ENCODE results near the gene C1orf21. TPM values are rescaled to one million over a fixed set of nuclear protein-coding genes. Genes with fewer than 3 reads are reported as not detected.

C1orf21 gene
- polyA plus RNA-seq, 1 donor (not counting 4 experiments of a cell fraction or from before 2014, with no cell fraction given), result 44.3 TPM

DNA sequence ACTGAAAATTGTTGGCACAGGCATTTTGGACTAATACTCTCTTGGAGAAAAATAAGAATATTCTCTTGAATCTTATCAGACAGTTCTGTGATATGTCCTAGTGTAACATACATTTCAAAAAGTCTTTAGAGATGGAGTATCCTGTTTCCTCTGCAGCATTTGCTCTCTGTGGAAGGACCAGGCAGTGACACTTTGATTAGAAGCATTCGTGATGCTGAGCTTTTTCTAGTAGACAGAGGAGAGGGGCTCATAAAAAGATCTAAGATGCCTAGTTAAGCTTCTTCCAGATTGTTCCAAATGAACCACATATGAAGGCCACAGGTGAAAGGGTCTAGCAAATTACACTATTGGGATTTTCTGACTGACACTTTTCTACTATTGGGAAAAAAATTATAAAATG, 120.3 kb downstream of the C1orf21 start:
- no peak for TF ChIP-seq EZH2 (IDR thresholded peaks at IDR 0.05; ENCODE audit: low read length)
- TF ChIP-seq, protein P1, sequence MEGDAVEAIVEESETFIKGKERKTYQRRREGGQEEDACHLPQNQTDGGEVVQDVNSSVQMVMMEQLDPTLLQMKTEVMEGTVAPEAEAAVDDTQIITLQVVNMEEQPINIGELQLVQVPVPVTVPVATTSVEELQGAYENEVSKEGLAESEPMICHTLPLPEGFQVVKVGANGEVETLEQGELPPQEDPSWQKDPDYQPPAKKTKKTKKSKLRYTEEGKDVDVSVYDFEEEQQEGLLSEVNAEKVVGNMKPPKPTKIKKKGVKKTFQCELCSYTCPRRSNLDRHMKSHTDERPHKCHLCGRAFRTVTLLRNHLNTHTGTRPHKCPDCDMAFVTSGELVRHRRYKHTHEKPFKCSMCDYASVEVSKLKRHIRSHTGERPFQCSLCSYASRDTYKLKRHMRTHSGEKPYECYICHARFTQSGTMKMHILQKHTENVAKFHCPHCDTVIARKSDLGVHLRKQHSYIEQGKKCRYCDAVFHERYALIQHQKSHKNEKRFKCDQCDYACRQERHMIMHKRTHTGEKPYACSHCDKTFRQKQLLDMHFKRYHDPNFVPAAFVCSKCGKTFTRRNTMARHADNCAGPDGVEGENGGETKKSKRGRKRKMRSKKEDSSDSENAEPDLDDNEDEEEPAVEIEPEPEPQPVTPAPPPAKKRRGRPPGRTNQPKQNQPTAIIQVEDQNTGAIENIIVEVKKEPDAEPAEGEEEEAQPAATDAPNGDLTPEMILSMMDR (optimal IDR thresholded peaks at IDR 0.05 in 1 of 3, IDR thresholded peaks at IDR 0.05 in 1 of 3, conservative IDR thresholded peaks at IDR 0.05 in 1 of 3; ENCODE audit: extremely low read depth in 1 of 3, insufficient read depth in 2 of 3, low read length in 3 of 3), result no peak
- Histone ChIP-seq H3K27me3 (ENCODE audit: control insufficient read depth, extremely low read depth, insufficient read depth, low read length) (no peaks in the 10 kb centered on the region), H3K9me1 (ENCODE audit: control insufficient read depth, extremely low read depth, insufficient read depth, low read length) (peaks cover 3% of the 10 kb centered on the region), H3K27ac (ENCODE audit: control insufficient read depth, insufficient read depth, low read length) (no peak overlapping the region), H2AFZ (ENCODE audit: control insufficient read depth, low read length) (no peak overlapping the region), H3K4me2 (ENCODE audit: control insufficient read depth, extremely low read depth, insufficient read depth, low read depth, low read length) (no peak overlapping the region), H3K4me1 (ENCODE audit: control insufficient read depth, extremely low read depth, insufficient read depth, low read length) (no peaks in the 10 kb centered on the region), H3K9me3 (ENCODE audit: control insufficient read depth, low read depth, low read length) (no peaks in the 10 kb centered on the region), H3K79me2 (ENCODE audit: control insufficient read depth, insufficient read depth, low read length) (peaks cover 7% of the 10 kb centered on the region), H3K9ac (ENCODE audit: control insufficient read depth, extremely low read depth, insufficient read depth, low read length) (no peak overlapping the region), H3K4me3 (ENCODE audit: control insufficient read depth in 2 of 3, extremely low read depth in 1 of 3, insufficient read depth in 2 of 3, low read depth in 1 of 3, low read length in 3 of 3) (no peak overlapping the region), H4K20me1 (ENCODE audit: control insufficient read depth, extremely low read depth, insufficient read depth, low read length) (no peaks in the 10 kb centered on the region), H3K36me3 (ENCODE audit: control insufficient read depth in 2 of 2, extremely low read depth in 1 of 2, insufficient read depth in 2 of 2, low read length in 2 of 2) (no peaks in the 10 kb centered on the region)
- dilution Hi-C loops (cut with MboI; ENCODE audit: extremely low pct_ligation_motif_present, low sequenced_read_pairs), result no loop called here
- DNase-seq (ENCODE audit: low read depth, low spot score) (no peak), FAIRE-seq (no peak)

DNA sequence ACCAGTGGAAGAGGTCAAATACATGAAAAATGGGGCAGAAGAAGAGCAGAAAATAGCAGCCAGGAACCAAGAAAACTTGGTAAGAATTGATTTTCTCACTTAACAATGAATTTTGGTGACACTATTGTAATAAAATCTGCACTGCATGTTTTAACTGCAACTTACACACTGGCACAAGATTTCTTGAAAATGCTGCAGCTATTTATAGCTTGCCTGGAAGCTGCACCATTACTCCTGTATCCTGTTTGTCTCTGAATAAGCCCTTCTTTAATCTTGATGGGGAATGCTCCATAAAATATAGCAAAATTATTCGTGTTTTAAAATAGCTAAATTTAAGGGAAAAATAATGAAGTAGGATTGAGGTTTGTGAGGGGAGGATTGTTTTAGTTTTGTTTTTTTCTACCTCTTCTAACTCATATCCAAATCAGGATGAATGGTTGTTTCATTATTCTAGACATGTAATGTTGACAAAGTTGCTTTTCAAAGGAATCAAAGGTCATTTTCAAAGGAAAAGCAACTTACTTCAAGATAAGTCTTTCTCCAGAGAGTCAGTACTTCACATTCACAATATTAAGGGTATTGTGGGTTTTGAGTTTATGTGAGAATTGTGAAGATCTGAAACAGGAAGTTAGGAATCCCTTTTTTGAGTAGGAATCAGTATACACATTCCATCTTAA, 120.9 kb downstream of the C1orf21 start:
- dilution Hi-C loops (cut with MboI; ENCODE audit: extremely low pct_ligation_motif_present, low sequenced_read_pairs), result no loop called here
- peaks cover 7% of the 10 kb centered on the region for H3K79me2 ChIP-seq (ENCODE audit: control insufficient read depth, insufficient read depth, low read length)
- H3K27ac ChIP-seq (ENCODE audit: control insufficient read depth, insufficient read depth, low read length), result no peak overlapping the region
- FAIRE-seq (peak; percentile 23), DNase-seq (ENCODE audit: low read depth, low spot score) (no peak)
- no peaks in the 10 kb centered on the region for H4K20me1 ChIP-seq (ENCODE audit: control insufficient read depth, extremely low read depth, insufficient read depth, low read length)
- no peak overlapping the region for H2AFZ ChIP-seq (ENCODE audit: control insufficient read depth, low read length)
- no peaks in the 10 kb centered on the region for H3K27me3 ChIP-seq (ENCODE audit: control insufficient read depth, extremely low read depth, insufficient read depth, low read length)
- H3K4me2 ChIP-seq (ENCODE audit: control insufficient read depth, extremely low read depth, insufficient read depth, low read depth, low read length), result no peak overlapping the region
- H3K4me1 ChIP-seq (ENCODE audit: control insufficient read depth, extremely low read depth, insufficient read depth, low read length), result no peaks in the 10 kb centered on the region
- H3K9me1 ChIP-seq (ENCODE audit: control insufficient read depth, extremely low read depth, insufficient read depth, low read length), result peaks cover 3% of the 10 kb centered on the region
- no peaks in the 10 kb centered on the region for H3K36me3 ChIP-seq (ENCODE audit: control insufficient read depth in 2 of 2, extremely low read depth in 1 of 2, insufficient read depth in 2 of 2, low read length in 2 of 2)
- no peak overlapping the region for H3K9ac ChIP-seq (ENCODE audit: control insufficient read depth, extremely low read depth, insufficient read depth, low read length)
- H3K4me3 ChIP-seq (ENCODE audit: control insufficient read depth in 2 of 3, extremely low read depth in 1 of 3, insufficient read depth in 2 of 3, low read depth in 1 of 3, low read length in 3 of 3), result no peak overlapping the region
- no peak for TF ChIP-seq EZH2 (IDR thresholded peaks at IDR 0.05; ENCODE audit: low read length)
- TF ChIP-seq, protein P1 (optimal IDR thresholded peaks at IDR 0.05 in 1 of 3, IDR thresholded peaks at IDR 0.05 in 1 of 3, conservative IDR thresholded peaks at IDR 0.05 in 1 of 3; ENCODE audit: extremely low read depth in 1 of 3, insufficient read depth in 2 of 3, low read length in 3 of 3), result no peak
- H3K9me3 ChIP-seq (ENCODE audit: control insufficient read depth, low read depth, low read length), result no peaks in the 10 kb centered on the region
